Measurements from ENCODE around the gene FBXO8. TPM values are rescaled to one million over a fixed set of nuclear protein-coding genes. Genes with fewer than 3 reads are reported as not detected.

Gene FBXO8
- polyA plus RNA-seq, 2 of the 4 experiments (the other 2 are of a cell fraction): 10.3 to 19.5 TPM

- 71% methylated on average over 6 of the region's 6 CpGs for WGBS (ENCODE audit: missing lambda C conversion rate)
- ATAC-seq (no peak), DNase-seq (ENCODE audit: low read depth in 1 of 2, low spot score in 1 of 2) (no peak), FAIRE-seq (no peak)
- Histone ChIP-seq H3K9me3 (no peaks in the 10 kb centered on the region), H3K4me3 (no peak overlapping the region), H3K4me1 (no peaks in the 10 kb centered on the region), H3K4me2 (no peak overlapping the region), H3K27ac (no peak overlapping the region)
- TF ChIP-seq E2F6 (IDR thresholded peaks at IDR 0.05; ENCODE audit: borderline replicate concordance, low read depth) (no peak), NR3C1 (IDR thresholded peaks at IDR 0.05) (no peak)
- CTCF ChIA-PET: no interaction called here
- POLR2A ChIA-PET: no interaction called here
Observed at GRCh38 chr4:174210952-174211490, 72.4 kb downstream of the FBXO8 start.

- peak; percentile 68 to 75; a peak in 4 of 6 replicates for ATAC-seq
- POLR2A ChIA-PET: no interaction called here
- no peak overlapping the region for H3K27ac ChIP-seq
- no peak for TF ChIP-seq HDAC2 (IDR thresholded peaks at IDR 0.05)
- no peak for TF ChIP-seq GATA3 (IDR thresholded peaks at IDR 0.05; ENCODE audit: borderline replicate concordance)
- no peak for TF ChIP-seq CHD2 (IDR thresholded peaks at IDR 0.05; ENCODE audit: low read length, partially characterized antibody)
- TF ChIP-seq MYC (IDR thresholded peaks at IDR 0.05; ENCODE audit: borderline replicate concordance, low read length): no peak
- no peak for TF ChIP-seq ELK1 (IDR thresholded peaks at IDR 0.05; ENCODE audit: low read depth, low read length)
- no peak for TF ChIP-seq BHLHE40 (IDR thresholded peaks at IDR 0.05; ENCODE audit: low read depth, low read length)
- no peak for TF ChIP-seq ZNF302 (CRISPR knock-in tag; IDR thresholded peaks at IDR 0.05)
- TF ChIP-seq ATOH8 (CRISPR knock-in tag; IDR thresholded peaks at IDR 0.05; ENCODE audit: low read depth): no peak
- TF ChIP-seq FOSL2 (IDR thresholded peaks at IDR 0.05): no peak
- no peak for TF ChIP-seq FOSL2 (CRISPR knock-in tag; IDR thresholded peaks at IDR 0.05)
- no peak for TF ChIP-seq FOXS1 (CRISPR knock-in tag; IDR thresholded peaks at IDR 0.05)
- CTCF ChIA-PET: no interaction called here
- DNase-seq (ENCODE audit: low read depth in 1 of 2, low spot score in 1 of 2): no peak
- WGBS (ENCODE audit: missing lambda C conversion rate): 73% methylated on average over 2 of the region's 2 CpGs
- no peak for FAIRE-seq
- no peaks in the 10 kb centered on the region for H3K9me3 ChIP-seq
- H3K4me2 ChIP-seq: no peak overlapping the region
- no peak overlapping the region for H3K4me3 ChIP-seq
- no peaks in the 10 kb centered on the region for H3K4me1 ChIP-seq
Observed at GRCh38 chr4:174210354-174210753, 73.1 kb downstream of the FBXO8 start.

GRCh38 chr4:174209341-174209740, 74.1 kb downstream of the FBXO8 start:
- ATAC-seq: no peak
- ChIA-PET POLR2A (no interaction called here), CTCF (no interaction called here)
- Histone ChIP-seq H3K4me2 (no peak overlapping the region), H3K27ac (no peak overlapping the region), H3K4me3 (no peak overlapping the region), H3K4me1 (no peaks in the 10 kb centered on the region), H3K9me3 (no peaks in the 10 kb centered on the region)
- no peak for FAIRE-seq
- TF ChIP-seq NPAS2 (CRISPR knock-in tag; IDR thresholded peaks at IDR 0.05; ENCODE audit: borderline replicate concordance): no peak
- TF ChIP-seq MAX (IDR thresholded peaks at IDR 0.05): no peak
- no peak for TF ChIP-seq FOSB (CRISPR knock-in tag; IDR thresholded peaks at IDR 0.05)
- TF ChIP-seq NR3C1 (IDR thresholded peaks at IDR 0.05): no peak
- no peak for TF ChIP-seq FOSL2 (IDR thresholded peaks at IDR 0.05)
- TF ChIP-seq FOSL2 (CRISPR knock-in tag; IDR thresholded peaks at IDR 0.05): no peak
- TF ChIP-seq HMGXB4 (CRISPR knock-in tag; IDR thresholded peaks at IDR 0.05; ENCODE audit: borderline replicate concordance): no peak
- no peak for TF ChIP-seq USF2 (IDR thresholded peaks at IDR 0.05)
- WGBS (ENCODE audit: missing lambda C conversion rate): 9% methylated on average over 1 of the region's 1 CpG
- no peak for DNase-seq (ENCODE audit: low read depth in 1 of 2, low spot score in 1 of 2)
